CD4-positive, alpha-beta T cell treated with Interleukin-6 at 100 ng/mL for 8 hours (primary cell): ENCODE results near the gene MGAT5.

Experiments used
- DNase-seq: peaks from one replicate; pipeline ENCODE4 v3.0.0-alpha.2; 2020; ENCODE audit warnings: mixed read lengths, low spot score

The MGAT5 gene

DNA sequence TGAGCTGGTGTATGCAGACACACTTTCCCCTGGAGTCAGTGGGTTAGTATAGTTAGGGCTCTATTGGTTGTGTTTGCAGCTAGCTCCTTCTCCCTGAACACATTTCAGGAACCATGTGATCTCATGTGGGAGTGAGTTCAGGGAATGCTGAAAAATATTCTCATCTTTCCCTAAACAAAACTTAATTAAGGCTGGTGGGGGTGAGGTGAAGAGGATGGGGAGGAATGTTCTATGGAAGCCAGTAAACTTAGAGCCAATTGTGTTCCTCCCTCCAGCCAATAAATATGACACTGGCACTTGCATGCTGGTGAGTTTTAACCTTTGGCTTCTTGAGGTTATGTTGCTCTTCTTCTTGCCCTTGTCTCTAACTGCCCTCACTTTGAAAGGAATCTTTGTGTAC is 952 bp downstream of the MGAT5 start:
- no peak for DNase-seq

GRCh38 chr2:134256956-134257355 is 3.1 kb downstream of the MGAT5 start:
- no peak for DNase-seq

DNA sequence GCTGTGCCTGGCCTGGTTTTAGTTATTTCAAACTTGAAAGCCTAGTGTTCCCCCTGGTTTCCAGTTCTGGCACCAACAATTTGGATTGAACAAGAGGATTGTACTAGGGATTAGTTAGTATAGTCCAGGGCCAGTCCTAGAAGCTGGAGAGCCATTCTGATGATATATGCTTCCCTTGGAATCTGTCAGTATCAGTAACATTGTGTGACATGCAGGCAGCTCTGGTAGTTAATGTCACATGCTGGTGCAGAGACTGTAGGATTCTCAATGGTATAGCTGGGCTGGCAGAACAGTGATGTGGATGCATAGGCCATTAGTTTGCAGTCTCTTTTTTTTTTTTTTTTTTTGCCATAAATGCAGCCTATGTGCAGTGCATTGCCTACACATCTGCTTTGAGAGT is 3.6 kb downstream of the MGAT5 start:
- DNase-seq = no peak

DNA sequence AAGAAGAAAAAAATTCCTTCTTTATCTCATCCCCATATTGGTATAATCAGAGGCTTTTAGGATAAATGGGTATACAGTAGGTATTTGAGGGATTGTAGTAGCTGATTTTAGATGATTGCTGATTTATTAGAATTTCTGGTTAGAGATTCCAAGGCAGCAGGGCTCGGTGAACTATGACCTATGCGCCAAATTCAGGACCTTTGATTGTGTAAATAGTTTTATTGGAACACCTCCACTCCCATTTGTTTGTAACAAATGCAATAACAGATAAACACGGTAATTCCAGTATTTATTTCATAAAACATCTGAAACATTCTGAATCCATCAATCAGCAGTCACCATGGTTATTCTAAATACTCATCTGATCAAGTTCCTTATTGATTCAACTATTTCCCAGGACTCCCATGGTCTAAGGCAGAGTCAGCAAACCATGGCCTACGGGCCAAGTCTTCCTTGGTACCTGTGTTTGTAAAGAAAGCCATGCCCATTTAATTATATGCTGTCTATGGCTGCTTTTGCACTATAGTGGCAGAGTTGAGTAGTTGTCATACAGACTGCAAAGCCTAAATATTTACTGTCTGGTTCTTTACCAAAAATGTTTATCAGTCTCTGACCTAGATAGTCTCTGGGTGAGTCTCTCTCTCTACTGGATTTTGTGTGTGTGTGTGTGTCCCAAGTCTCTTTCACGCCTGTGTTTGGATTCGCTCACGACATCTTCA is 4.3 kb downstream of the MGAT5 start:
- DNase-seq = no peak

- peak; percentile 86 for DNase-seq
Measured at GRCh38 chr2:134258684-134259388, 5.0 kb downstream of the MGAT5 start.

DNA sequence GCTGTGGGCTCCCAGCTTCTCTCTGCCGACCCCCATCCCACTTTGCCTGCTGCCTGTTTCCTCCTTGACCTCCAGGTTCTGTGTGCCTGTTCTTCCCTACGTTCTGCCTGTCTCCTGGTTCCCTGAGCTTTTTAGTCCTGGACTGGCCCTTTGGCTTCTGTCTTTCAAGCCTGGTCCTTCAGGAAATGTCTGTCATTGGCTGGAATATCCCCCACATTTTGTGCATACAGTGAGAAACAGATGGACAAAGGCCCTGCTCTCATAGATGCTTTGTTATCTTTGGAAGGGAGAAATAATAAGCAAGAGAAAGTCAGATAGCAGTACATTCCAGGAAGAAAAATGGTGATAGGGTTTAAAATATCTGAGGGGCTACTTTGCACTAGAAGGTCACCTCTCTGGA is 5.7 kb downstream of the MGAT5 start:
- DNase-seq = no peak

GRCh38 chr2:134259994-134260393 is 6.1 kb downstream of the MGAT5 start:
- no peak for DNase-seq

- DNase-seq = no peak
Measured at GRCh38 chr2:134260713-134261112, 6.8 kb downstream of the MGAT5 start.

DNA sequence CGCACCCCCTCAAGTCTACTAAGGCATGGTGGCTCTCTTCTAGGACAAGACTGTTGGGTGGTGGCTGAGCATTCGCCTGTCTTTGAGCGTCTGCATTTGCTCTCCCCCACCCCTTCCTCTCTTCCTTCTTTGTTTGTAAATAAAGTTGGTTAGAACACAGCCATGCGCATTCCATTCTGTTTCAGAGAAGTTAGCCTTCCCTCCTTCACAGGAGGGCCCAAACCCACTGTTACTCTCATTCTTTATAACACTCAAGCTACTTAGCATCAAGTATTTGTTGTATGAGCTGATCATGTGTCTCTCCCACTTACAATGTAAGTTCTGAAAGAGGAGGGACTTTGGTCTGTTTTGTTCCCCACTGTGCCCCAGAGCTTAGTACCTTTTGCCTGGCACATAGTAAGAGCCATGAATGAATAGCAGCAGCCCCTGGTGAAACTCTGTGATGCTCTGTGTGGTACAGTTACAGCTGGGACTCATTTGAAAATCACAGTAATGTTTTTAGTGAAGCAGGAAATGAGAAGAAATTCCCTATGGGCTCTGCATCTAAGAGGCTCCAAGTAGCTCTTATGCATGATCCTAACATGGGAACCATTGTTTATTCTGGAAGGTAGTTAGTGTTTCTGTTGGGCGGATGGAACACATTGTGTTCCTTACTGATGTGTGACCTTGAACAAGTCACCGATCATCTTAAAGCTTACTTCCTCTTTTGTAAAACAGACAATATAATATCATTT is 7.7 kb downstream of the MGAT5 start:
- DNase-seq = no peak

GRCh38 chr2:134262684-134263083 is 8.8 kb downstream of the MGAT5 start:
- DNase-seq = no peak

DNA sequence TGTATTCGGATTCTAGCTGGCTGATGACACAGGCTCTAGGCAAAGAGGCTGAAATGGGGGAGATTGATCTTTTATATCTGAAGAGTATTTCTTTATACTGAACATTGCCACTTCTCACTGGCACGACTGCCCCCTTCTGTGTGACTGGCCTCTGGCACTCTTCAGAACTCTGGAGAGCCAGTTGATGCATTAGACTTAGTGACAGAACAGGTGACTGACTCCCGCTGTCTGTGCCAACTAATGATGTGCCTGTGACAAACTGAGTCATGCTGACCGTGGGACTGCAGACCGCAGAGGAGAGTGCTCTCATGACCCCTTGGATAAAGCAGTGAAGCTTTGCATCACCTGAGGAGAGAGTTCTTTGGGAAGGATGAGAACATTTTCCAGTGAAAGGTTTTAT is 14.4 kb downstream of the MGAT5 start:
- no peak for DNase-seq

DNA sequence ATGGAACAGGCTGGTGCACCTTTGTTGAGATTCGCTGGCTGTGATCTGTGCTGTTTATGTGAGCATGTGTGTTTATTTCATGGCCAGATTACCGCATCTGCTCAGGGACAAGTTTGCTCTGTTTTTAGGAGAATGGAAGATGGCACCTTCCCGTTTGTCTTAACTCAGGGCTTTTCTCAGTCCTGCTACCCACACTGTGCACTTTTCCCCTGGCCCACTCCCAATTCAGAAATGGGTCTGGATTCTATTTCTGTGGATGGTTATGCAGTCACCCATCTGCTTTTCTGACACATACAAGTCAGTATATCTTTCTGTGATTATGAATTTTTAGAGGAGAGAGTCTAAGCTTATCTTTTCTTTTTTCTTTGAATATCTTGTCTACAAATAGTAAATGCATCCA is 15.4 kb downstream of the MGAT5 start:
- no peak for DNase-seq

GRCh38 chr2:134269972-134270735 is 16.3 kb downstream of the MGAT5 start:
- no peak for DNase-seq

GRCh38 chr2:134271758-134272157 is 17.9 kb downstream of the MGAT5 start:
- DNase-seq = no peak

- DNase-seq = no peak
Measured at GRCh38 chr2:134272806-134273205, 18.9 kb downstream of the MGAT5 start.

DNA sequence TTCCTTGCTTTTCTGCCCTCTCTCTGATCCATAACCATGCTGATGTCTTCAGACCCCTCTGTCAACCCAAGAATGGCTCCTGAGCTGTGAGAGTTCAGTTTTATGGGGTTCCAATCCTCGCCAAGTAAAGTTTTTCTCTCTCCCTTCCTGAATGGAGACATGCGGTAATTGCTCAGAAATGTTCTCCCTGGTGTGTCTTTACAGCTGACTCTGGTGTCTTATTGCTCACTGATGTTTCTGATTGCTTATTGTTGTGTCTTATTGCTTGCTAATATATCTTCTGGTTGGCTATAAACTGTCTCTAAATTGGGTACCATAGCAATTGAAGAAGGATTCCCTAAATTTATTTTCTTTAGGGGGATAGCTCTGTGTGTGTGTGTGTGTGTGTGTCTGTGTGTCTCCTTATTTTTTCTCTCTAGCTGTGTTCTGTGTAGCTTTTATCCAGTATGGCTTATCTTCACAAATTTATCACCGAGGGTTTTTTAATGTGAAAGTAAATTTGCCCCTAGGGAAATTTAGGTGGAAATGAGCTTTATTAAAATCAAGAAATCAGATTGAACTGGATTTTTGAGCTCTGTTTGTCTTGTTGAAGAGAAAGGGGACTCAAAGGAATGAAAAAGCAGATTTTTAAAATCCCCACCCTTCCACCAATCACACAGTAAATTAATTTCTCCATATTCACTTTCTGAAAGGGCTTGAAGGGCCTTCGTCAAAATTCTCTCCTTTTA is 19.5 kb downstream of the MGAT5 start:
- no peak for DNase-seq

DNA sequence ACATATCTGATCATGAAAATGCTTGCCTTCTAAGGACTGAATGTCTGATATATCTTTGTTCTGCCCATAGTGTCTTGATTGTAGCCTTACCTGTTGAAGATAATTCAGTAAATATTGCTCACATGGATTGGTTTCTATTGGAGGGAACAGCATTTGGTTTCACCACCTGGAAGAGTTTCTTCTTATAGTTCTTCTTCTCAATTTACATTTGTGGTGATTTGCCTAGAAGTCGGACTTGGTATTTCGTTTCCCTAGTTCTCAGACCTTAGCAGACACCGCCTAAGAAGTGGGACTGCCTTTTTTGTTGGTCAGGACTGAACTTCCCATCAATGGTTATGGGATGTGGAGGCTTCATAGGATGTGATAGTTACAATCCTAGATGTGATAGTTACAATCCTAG is 20.2 kb downstream of the MGAT5 start:
- DNase-seq = no peak

- no peak for DNase-seq
Measured at GRCh38 chr2:134275058-134275862, 21.4 kb downstream of the MGAT5 start.

- DNase-seq = no peak
Measured at GRCh38 chr2:134276381-134277172, 22.7 kb downstream of the MGAT5 start.

GRCh38 chr2:134277223-134277622 is 23.4 kb downstream of the MGAT5 start:
- DNase-seq = no peak
